Caki2 (cell line): ENCODE measurements around the gene HES5. TPM values are rescaled to one million over a fixed set of nuclear protein-coding genes. Genes with fewer than 3 reads are reported as not detected.

Experiments
- DNase-seq: peaks from one replicate; pipeline ENCODE4 v3.0.0-alpha.2; 2015; ENCODE audit warnings: low read depth
- in situ Hi-C: cut with HindIII; loops from 2 replicates; pipeline ENCODE4 v1.10.0; 2016; ENCODE audit warnings: low sequenced_read_pairs, low pct_unique_long_range_greater_than_20kb, mixed read lengths
- total RNA-seq: library from RNA; depleted of rRNA; stranded (reverse); fragments of >200 nt; shearing (Covaris generic); gene quantifications from 2 replicates; pipeline ENCODE4 v1.2.3, GENCODE V29; 2014; ENCODE audit warnings: low replicate concordance

HES5 gene
- total RNA-seq, 1 experiment from 2014 or later: not detected

DNA sequence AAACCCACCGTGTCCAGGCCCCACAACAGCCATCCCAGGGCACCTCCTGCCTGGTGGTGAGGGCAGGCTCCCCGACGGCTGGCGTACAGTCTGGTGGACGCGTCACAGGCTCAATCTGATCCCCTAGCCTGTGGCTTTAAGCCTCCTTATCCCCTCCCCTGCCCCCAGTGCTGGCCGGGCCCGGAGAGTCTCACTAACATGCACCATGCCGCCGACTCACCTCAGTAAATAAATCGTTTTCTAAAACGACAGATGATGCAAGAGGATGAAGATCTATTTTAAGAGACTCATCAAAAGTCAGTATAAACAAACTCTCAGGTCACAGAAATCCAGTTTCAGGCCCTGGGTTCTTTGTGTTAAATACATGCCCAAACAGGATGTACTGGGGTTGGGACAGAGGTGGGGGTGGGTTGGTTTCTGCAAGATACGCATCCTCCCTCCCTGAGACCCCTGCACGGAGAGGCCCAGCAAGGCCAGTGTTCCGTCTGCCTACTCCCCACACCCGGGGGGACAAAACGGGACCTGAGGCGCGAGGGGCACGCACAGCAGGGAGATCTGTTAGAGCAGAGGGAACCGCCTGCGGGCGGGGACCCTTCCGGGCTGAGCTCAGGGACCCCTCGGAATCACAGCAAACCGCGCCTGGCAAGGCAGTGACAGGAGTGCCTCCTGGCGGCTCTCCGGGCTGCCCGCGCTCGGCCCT lies 6.7 kb downstream of the HES5 start:
- in situ Hi-C loops: no loop called here
- no peak for DNase-seq

DNA sequence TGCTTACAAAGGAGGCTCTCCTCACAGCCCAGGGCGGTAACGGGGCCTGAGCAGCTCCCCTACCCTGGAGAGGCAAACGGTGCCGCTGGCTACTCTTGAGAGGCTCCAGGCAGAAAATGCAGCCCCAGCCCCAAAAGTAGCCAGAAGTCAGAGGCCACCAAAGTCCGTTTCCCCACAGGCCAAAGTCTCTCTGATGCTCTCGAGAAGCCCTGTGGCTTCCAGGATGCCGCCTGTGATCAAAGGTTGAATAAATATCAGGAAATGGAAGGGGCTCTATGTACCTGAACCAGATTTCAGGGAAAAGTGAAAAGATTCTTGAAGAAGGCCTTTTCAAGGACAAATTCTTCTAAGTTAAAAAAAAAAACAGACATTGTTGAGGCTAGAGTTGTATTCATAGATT lies 7.8 kb downstream of the HES5 start:
- no peak for DNase-seq
- in situ Hi-C loops: no loop called here

DNA sequence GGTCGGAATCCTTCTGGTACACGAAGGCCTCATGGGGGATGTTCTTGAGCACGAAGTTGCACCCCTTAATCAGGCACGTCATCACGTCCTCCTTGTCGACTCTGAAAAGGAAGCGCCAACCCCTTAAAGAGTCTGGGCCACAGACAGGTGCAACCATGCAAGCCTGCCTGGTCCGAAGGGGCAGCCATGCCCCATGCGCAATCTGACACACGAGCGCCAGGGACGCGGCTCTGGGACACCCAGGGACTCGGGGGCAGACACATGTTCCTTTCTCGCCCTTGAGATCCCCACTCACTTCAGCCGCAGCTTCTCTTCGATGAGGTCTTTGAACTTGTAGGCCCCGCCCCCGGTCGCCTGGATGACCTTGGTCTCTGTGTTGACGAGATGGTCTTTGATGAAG lies 9.3 kb downstream of the HES5 start:
- in situ Hi-C loops: no loop called here
- no peak for DNase-seq

DNA sequence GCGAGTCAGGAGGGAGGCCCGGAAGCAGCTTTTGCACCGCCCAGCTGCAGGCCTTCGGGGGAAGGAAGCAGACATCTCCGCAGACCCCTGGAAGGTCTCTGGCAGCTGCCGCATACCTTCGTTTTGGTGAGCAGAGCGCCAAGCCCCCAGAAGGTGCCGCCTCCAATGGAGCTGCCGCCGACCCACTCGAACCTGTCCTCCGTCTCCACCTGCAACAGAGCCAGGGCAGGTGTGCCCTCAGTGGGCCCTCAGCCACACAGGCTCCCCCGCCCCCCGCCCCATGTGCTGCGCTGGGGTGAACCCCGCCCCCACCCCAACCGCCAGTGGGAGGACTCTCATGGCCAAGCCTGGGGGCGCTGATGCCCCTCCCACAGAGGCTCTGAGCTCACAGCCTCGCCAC lies 9.9 kb downstream of the HES5 start:
- in situ Hi-C loops: no loop called here

DNA sequence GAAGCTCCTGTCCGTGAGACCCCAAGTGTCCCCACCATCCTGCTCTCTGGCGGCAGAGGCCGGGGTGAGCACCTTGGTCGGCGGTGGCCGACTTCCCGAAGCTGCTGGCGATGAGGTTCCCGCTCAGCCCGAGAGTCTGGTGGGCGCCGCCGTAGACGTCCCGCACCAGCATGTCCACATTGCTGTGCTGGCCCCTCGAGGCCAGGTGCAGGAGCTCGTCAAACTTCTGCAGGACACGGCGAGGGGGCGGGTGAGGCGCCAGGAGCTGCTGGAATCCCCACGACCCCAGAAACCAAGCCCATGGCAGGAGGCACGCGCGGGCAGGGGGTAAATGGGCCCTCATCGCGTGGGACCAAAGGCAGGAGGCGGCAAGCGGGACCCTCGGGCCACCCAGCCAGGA lies 10.3 kb downstream of the HES5 start:
- DNase-seq: no peak
- in situ Hi-C loops: no loop called here

More for the DNA sequence above, 9.9 kb downstream of the HES5 start:
- DNase-seq: no peak

DNA sequence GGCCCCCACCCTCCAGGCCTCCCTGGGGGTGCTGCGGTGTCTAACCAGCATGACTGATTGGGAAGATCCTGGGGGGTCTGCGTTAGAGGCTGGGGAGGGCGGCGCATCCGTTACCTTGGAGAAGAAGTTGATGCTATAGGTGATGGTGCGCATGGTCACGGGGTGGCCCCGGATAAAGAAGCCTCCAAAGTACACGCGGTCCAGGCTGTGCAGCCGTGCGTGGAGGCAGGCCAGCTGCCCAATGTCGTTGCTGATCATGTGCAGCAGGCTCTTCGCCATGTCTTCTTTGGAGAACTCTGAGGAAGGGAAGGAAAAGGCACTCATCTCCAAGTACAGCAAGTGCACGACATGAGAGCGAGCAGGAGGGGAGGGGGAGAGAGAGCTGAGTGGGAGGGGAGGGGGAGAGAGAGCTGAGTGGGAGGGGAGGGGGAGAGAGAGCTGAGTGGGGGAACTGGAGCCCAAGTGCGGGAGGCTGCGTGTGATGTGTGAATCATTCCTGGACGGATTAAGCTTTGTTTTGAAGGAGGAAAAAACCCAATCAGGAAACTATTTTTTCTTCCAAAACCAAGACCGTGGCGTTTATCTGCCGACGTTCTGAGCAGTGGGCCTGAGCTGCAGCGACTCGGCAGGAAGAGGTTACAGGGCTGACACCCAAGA lies 10.9 kb downstream of the HES5 start:
- in situ Hi-C loops: no loop called here

DNA sequence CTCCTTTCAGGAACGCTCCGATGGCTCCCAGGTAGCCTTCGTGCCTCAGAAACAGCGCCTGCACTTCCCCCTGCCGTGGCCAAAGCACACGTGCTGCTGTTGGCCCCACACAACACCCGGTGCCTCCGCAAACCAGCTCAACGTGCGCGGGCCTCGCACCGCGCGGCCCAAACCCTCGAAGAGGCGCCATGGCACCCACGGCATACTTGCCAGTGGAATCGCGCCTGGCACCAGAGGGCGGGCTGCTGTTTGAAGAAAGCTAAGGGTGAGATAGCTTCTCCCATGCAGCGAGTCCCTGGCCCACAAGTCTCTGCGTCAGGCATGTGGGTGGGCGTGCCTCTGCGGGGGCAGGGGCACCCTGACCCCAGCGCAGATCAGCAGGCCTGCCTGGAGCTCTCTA lies 11.5 kb downstream of the HES5 start:
- DNase-seq: no peak
- in situ Hi-C loops: no loop called here

More for the DNA sequence above, 10.9 kb downstream of the HES5 start:
- DNase-seq: no peak

DNA sequence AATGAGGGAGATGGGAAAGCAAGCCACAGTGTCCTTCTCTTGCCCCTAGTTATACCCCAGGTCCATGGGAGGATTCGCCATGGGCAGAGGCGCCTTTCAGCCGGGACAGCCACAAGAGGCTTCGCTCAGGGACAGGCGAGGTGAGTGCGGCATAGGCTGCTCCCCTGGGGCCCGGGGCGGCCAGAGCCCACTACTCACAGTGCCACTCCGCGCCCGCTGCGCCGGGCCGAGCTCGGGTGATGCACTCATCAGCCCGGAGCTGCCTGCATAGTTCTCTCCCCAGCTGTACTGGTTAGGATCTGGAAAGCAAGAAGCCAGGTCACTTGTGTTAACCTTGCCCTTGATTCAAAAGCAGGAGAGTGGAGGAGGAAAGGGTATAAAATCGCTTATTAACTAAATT lies 12.1 kb downstream of the HES5 start:
- DNase-seq: no peak
- in situ Hi-C loops: no loop called here

DNA sequence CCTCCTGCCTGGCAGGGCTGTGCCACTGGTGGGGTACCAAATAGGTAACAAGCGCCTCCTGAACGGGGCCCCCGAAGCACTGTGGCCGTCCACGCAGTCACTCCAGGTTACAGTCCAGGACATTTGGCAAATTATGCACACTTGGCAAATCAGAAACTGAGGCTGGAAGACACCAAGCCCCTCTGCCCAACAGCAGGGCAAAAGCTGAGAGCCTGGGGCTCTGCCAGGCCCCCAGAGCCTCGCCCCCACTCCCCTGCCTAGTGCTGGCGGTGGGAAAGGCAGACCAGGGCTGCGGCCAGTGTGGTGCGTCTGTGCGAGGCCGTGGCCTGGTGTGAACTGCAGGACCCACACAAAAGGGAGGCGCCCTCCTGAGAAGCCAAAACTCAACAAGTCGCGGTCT lies 13.1 kb downstream of the HES5 start:
- in situ Hi-C loops: no loop called here
- DNase-seq: no peak

DNA sequence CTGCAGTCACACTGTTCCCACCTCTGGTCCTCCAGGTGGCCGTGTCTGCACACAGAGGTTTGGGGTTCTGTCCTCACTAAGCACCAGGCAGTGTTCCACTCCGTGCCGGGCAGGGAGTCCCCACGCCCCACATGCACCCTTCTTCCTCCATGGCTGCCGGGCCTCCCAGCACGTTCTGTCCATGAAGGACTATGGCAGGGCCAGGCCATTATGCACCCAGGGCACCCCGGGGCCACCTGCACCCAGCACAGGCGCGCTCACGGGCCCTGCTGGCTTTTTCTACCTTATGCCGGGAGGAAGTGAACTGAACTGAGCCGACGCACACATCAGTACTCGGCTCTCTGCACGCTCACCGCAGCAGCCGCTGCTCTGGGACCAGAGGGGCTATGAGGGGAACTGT lies 13.9 kb downstream of the HES5 start:
- in situ Hi-C loops: no loop called here
- DNase-seq: no peak

DNA sequence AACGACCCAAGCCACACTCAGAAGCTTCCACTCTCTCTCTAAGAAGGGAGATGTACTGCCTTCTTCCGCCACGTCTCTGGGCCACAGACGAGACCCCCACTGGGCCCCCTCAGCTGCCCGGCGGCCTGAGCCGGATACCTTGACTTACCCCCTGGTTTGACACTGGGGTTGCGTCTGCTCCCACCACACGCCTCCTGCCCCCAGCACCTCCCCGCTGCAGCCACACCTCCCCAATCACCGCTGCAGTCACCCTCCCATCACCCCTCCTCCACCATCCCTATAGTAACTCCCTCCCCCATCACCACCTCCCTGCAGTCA lies 14.3 kb downstream of the HES5 start:
- in situ Hi-C loops: no loop called here
- DNase-seq: no peak

DNA sequence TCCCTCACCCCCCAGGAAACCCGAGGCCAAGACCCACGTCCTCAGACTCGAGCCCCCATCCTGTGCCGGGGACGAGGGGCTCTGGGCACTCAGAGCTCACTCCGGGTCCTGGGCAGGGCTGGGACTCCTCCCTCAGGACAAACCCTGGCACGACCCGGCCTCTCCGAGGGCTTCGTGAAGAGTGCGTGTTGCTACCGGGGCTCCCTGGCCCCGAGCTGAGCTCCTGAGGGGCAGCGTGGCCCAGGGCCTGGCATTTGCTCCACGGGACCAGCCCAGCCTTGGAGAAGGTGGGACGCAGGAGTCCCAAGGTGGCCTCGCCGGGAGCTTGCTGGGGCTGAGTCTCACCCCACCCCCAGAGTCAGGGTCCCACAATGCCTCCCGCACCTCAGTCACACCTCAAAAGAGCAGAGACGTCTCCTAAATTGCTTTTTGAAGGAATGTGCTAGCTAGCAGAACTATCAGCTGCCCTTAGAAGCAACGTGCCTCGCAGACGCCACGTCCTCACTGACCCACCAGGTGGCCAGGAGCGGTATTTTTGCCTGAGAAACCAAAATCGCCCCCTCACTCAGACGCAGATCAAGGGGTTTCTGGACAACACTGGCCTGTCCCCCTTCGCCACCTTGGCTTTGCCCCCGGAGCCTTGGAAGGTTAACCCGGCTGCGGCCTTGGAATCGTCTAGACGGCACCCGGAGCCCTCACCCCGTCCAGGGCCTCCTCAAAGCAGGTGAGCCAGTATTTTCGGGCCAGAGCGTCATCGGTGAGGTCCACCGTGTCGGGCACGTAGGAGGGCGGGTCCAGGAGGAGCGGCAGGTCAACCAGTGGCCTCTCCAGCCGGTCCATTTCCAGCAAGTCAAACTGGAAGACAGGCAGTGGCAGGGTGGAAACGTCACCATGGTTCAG lies 14.9 kb downstream of the HES5 start:
- no peak for DNase-seq
- in situ Hi-C loops: no loop called here

DNA sequence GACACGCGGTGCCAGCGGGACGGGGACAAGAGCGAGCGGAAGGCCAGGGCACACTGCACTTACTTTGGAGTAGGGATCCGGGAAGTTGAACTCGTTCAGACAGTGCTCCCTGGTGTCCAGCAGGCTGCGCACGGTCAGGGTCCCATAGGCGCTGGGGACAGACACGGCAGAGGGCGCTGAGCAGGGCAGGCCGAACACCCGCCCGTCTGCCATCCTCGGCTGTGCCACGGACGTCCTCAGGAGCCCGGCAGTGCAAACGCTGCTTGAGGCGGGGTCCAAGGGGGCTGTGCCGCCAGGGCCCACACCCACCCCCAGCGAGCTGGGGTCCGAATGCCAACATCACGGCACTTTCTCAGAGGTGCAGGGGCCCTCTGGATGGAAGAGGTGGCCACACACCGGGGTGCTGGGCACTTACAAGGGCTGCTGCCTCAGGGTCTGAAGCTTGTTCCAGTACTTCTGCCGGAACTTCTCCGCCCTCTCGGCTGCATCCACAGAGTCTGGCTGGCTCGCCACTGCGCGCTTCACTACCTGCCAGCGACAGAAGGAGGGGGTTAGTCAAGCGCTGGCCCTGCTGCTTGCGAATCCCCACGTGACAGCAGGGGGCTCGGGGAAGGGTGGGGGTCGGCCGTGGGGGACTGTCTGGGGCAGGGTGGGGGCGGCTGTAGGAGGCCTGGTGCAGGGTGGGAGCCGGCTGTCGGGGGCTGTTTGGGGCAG lies 16.0 kb downstream of the HES5 start:
- no peak for DNase-seq
- in situ Hi-C loops: no loop called here

DNA sequence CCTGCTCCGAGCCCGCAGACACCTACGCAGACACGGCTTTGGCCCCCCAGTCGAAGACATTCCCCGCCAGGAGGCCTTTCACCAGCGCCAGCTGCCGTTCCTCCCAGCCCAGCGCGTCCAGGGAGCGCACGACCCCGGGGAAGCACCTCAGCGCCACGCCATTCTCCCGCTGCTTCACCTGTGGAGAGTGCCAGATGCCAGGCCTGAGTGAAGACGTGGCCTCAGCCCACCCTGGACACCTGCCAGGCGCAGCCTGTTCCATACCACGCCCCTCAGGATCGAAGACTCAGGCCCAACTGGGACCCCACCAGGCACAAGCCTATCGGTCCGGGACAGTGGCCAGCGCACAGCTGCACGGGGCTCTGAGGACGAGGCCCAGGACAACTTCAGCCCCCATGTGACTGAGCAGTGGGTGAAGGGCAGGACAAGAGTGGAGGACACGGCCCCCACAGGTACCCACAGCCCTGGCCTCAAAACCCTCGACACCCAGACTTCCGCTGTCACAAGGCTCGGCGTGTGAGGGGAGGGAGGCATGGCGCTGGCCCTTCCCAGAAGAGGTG lies 17.1 kb downstream of the HES5 start:
- DNase-seq: no peak
- in situ Hi-C loops: no loop called here

DNA sequence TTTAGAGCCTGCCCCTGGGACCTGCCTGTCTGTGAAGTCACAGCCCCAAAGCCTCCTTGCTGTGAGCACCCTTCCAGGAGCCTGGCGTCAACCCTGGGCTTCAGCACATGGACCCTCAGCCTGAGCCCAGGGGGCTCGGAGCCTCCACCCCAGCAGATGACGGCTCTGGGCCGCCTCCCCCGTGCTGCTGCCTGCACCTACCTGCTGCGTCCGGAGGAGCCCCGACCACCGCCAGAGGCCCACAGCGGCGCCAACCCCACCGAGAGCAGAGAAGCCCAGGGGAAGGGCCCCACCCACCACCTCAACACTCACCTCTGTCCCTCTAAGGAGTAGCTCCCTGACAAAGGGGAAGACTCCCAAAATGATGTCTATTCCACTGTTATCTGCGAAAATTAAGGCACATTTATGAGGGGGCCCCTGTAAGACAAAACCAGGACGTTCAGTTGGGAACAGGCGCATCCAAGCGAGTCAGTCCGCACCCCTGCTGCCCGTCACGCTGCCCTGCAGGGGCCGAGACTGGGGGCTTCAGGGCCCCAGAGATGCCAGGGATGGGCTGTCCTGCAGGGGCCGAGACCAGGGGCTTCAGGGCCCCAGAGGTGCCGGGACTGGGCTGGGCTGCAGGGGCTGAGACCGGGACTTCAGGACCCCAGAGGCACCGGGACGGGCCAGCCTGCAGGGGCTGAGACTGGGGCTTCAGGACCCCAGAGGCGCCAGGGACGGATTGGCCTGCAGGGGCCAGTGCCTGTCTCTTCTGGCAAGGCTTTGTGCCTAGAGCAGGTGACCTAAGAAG lies 19.5 kb downstream of the HES5 start:
- no peak for DNase-seq

DNA sequence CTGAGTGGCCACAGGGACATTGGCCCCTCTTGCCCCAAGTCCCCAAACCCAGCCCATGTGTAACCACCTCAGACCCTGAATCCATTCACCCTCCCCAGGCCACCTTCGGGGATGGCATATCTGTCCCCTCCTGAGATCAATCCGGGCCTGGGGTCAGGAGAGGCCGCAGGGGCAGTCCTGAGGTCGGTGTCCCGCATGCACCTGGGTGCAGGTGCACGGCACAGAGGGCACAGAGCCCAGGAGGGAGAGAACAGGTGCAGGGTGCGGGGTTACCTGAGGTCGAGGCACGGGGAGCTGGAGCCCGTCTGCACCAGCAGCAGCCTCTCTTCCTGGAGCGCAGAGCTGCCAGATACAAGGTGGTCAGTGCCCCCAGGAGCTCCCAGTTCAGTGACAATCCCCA lies 20.5 kb downstream of the HES5 start:
- in situ Hi-C loops: no loop called here
- no peak for DNase-seq

More for the DNA sequence above, 19.5 kb downstream of the HES5 start:
- in situ Hi-C loops: no loop called here

DNA sequence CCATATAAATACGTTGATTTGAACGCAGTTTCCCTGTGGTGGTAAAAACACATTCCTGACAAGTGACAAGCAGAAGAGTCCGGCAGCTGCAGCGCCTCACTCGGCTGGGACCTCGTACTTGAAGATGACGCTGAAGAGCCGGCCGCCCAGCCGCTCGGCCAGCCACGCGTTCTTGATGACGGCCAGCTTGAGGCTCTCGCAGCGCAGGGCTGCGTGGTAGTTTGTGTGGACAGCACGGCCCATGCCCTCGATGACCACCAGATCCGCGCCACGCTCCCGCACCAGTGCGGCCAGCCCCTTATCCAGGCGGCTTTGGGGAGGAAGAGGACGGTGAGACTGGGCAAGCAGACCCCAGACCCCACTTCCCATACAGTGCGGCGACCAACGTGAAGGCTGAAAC lies 21.3 kb downstream of the HES5 start:
- in situ Hi-C loops: no loop called here
- no peak for DNase-seq

DNA sequence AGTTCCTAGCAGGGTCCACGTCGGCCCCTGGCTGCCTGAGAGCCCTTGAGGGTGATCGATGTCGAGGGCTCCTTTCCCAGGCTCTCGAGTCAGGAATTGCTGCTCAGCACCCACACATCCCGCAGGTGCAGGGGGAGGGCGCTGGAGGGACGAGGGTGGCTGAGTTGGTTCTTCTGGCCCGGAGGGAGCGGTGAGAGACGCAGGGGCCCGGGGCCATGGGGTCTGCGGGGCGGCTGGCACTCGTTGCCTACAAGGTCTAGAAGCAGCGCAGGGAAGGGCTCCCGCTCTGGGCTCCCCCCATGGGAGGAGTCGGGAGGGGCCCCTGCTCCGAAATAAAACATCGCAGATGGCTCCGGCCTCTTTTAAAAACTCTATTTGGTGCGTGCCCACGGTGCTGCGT lies 21.9 kb downstream of the HES5 start:
- no peak for DNase-seq
- in situ Hi-C loops: no loop called here
